ENCODE results near the gene LRRC25.
"Not testable (repeated sequence)": the region's sequence is repeated elsewhere in the genome, so short reads cannot be mapped to it uniquely, and the experiment has no call there.

Gene LRRC25

DNA sequence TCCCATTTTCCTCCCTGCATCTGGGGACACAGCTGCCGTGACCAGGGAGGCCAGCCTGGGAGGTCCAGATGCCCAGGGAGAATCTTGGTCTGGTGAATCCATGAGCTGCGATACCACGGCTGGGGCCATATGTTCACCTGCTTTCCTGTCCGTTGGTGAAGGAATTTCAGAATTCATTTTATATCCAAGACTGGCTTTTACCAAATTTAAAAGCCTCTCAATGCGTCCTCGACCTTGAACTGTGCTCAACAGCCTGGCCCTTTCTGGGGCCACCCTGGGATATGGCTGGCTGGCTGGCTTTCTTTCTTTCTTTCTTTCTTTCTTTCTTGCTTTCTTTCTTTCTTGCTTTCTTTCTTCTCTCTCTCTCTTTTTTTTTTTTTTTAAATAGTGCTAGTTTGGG lies 33.6 kb downstream of the LRRC25 start:
- no peak for TF ChIP-seq EZH2phosphoT487 (IDR thresholded peaks at IDR 0.05; ENCODE audit: low read depth)
- TF ChIP-seq, protein P1, sequence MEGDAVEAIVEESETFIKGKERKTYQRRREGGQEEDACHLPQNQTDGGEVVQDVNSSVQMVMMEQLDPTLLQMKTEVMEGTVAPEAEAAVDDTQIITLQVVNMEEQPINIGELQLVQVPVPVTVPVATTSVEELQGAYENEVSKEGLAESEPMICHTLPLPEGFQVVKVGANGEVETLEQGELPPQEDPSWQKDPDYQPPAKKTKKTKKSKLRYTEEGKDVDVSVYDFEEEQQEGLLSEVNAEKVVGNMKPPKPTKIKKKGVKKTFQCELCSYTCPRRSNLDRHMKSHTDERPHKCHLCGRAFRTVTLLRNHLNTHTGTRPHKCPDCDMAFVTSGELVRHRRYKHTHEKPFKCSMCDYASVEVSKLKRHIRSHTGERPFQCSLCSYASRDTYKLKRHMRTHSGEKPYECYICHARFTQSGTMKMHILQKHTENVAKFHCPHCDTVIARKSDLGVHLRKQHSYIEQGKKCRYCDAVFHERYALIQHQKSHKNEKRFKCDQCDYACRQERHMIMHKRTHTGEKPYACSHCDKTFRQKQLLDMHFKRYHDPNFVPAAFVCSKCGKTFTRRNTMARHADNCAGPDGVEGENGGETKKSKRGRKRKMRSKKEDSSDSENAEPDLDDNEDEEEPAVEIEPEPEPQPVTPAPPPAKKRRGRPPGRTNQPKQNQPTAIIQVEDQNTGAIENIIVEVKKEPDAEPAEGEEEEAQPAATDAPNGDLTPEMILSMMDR (IDR thresholded peaks at IDR 0.05; ENCODE audit: low read depth, low read length), result no peak
- Histone ChIP-seq H3K4me3 (ENCODE audit: low read length) (no peak overlapping the region), H3K27me3 (ENCODE audit: low read depth, low read length) (no peaks in the 10 kb centered on the region), H3K9ac (ENCODE audit: low read length) (no peak overlapping the region), H3K27ac (ENCODE audit: low read length) (no peak overlapping the region), H4K20me1 (ENCODE audit: insufficient read depth, low read length) (no peaks in the 10 kb centered on the region), H3K79me2 (ENCODE audit: low read length) (no peaks in the 10 kb centered on the region), H2AFZ (ENCODE audit: low read depth, low read length) (no peak overlapping the region), H3K36me3 (replicated peaks; ENCODE audit: low read depth, low read length) (peaks cover 6% of the 10 kb centered on the region), H3K4me1 (ENCODE audit: low read length) (peaks cover 25% of the 10 kb centered on the region), H3K4me2 (ENCODE audit: low read length) (no peak overlapping the region), H3K9me3 (ENCODE audit: insufficient read depth, low read length) (no peaks in the 10 kb centered on the region)

DNA sequence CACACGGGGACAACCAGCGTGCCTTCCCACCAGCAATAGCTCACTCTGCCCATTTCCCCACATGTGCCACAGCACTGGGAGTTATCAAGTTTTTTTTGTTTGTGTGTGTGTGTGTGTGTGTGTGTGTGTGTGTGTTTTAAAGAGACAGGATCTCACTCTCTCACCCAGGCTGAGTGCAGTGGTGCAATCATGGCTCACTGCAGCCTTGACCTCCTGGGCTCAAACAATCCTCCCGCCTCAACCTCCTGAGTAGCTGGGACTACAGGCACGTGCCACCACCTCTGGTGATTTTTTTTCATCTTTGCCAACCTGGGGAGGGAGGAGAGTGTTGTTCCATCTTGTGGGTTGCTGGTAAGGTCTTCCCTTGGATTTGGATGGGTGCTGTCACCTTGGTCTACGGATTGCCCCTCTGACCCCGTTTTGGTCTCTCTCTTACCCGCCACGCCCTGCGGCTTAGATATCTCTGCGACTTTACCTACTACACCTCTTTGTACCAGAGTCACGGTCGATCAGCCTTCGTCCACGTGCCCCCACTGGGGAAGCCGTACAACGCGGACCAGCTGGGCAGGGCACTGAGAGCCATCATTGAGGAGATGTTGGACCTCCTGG lies 34.4 kb downstream of the LRRC25 start:
- H3K9ac ChIP-seq (ENCODE audit: low read length), result no peak overlapping the region
- no peaks in the 10 kb centered on the region for H4K20me1 ChIP-seq (ENCODE audit: insufficient read depth, low read length)
- TF ChIP-seq, protein P1 (IDR thresholded peaks at IDR 0.05; ENCODE audit: low read depth, low read length), result no peak
- TF ChIP-seq EZH2phosphoT487 (IDR thresholded peaks at IDR 0.05; ENCODE audit: low read depth), result no peak
- no peak overlapping the region for H3K27ac ChIP-seq (ENCODE audit: low read length)
- H3K4me2 ChIP-seq (ENCODE audit: low read length), result no peak overlapping the region
- no peak overlapping the region for H2AFZ ChIP-seq (ENCODE audit: low read depth, low read length)
- peaks cover 6% of the 10 kb centered on the region for H3K36me3 ChIP-seq (replicated peaks; ENCODE audit: low read depth, low read length)
- peaks cover 25% of the 10 kb centered on the region for H3K4me1 ChIP-seq (ENCODE audit: low read length)
- no peak overlapping the region for H3K4me3 ChIP-seq (ENCODE audit: low read length)
- H3K9me3 ChIP-seq (ENCODE audit: insufficient read depth, low read length), result no peaks in the 10 kb centered on the region
- no peaks in the 10 kb centered on the region for H3K79me2 ChIP-seq (ENCODE audit: low read length)
- no peaks in the 10 kb centered on the region for H3K27me3 ChIP-seq (ENCODE audit: low read depth, low read length)

- H3K4me3 ChIP-seq (ENCODE audit: low read length), result no peak overlapping the region
- H3K9me3 ChIP-seq (ENCODE audit: insufficient read depth, low read length), result no peaks in the 10 kb centered on the region
- no peak overlapping the region for H2AFZ ChIP-seq (ENCODE audit: low read depth, low read length)
- H3K4me2 ChIP-seq (ENCODE audit: low read length), result no peak overlapping the region
- H3K36me3 ChIP-seq (replicated peaks; ENCODE audit: low read depth, low read length), result peaks cover 17% of the 10 kb centered on the region
- TF ChIP-seq EZH2phosphoT487 (IDR thresholded peaks at IDR 0.05; ENCODE audit: low read depth), result no peak
- TF ChIP-seq, protein P1 (IDR thresholded peaks at IDR 0.05; ENCODE audit: low read depth, low read length), result no peak
- H4K20me1 ChIP-seq (ENCODE audit: insufficient read depth, low read length), result no peaks in the 10 kb centered on the region
- H3K27me3 ChIP-seq (ENCODE audit: low read depth, low read length), result no peaks in the 10 kb centered on the region
- no peak overlapping the region for H3K27ac ChIP-seq (ENCODE audit: low read length)
- no peak overlapping the region for H3K9ac ChIP-seq (ENCODE audit: low read length)
- H3K4me1 ChIP-seq (ENCODE audit: low read length), result peaks cover 25% of the 10 kb centered on the region
- H3K79me2 ChIP-seq (ENCODE audit: low read length), result no peaks in the 10 kb centered on the region
Observed at GRCh38 chr19:18361646-18362045, 35.8 kb downstream of the LRRC25 start.

- peaks cover 14% of the 10 kb centered on the region for H3K36me3 ChIP-seq (replicated peaks; ENCODE audit: low read depth, low read length)
- no peaks in the 10 kb centered on the region for H3K4me1 ChIP-seq (ENCODE audit: low read length)
- H3K79me2 ChIP-seq (ENCODE audit: low read length), result no peaks in the 10 kb centered on the region
- no peaks in the 10 kb centered on the region for H3K27me3 ChIP-seq (ENCODE audit: low read depth, low read length)
- no peaks in the 10 kb centered on the region for H4K20me1 ChIP-seq (ENCODE audit: insufficient read depth, low read length)
- H3K9me3 ChIP-seq (ENCODE audit: insufficient read depth, low read length), result no peaks in the 10 kb centered on the region
- no peak overlapping the region for H2AFZ ChIP-seq (ENCODE audit: low read depth, low read length)
- no peak overlapping the region for H3K9ac ChIP-seq (ENCODE audit: low read length)
- no peak overlapping the region for H3K4me2 ChIP-seq (ENCODE audit: low read length)
- H3K27ac ChIP-seq (ENCODE audit: low read length), result no peak overlapping the region
- no peak for TF ChIP-seq EZH2phosphoT487 (IDR thresholded peaks at IDR 0.05; ENCODE audit: low read depth)
- TF ChIP-seq, protein P1 (IDR thresholded peaks at IDR 0.05; ENCODE audit: low read depth, low read length), result no peak
- H3K4me3 ChIP-seq (ENCODE audit: low read length), result no peak overlapping the region
Observed at GRCh38 chr19:18357041-18357440, 40.4 kb downstream of the LRRC25 start.

DNA sequence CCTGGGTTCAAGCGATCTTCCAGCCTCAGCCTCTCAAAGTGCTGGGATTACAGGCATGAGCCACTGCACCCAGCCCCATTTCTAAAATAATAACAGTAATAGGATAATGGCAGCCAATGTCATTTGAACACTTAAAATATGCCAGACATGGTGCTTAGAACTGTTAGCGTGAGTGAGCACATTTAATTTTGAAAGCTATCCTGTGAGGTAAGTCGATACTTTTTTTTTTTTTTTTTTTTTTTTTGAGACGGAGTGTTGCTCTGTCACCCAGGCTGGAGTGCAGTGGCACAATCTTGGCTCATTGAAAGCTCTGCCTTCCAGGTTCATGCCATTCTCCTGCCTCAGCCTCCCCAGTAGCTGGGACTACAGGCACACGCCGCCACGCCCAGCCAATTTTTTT lies 42.7 kb downstream of the LRRC25 start:
- H2AFZ ChIP-seq (ENCODE audit: low read depth, low read length); H3K4me1 ChIP-seq (ENCODE audit: low read length): not testable (repeated sequence)
- peaks cover 17% of the 10 kb centered on the region for H3K36me3 ChIP-seq (replicated peaks; ENCODE audit: low read depth, low read length)

More for the DNA sequence above, 42.7 kb downstream of the LRRC25 start:
- H3K4me3 ChIP-seq (ENCODE audit: low read length); H3K4me2 ChIP-seq (ENCODE audit: low read length); H3K9me3 ChIP-seq (ENCODE audit: insufficient read depth, low read length); H3K9ac ChIP-seq (ENCODE audit: low read length); H3K27ac ChIP-seq (ENCODE audit: low read length); H3K79me2 ChIP-seq (ENCODE audit: low read length); H4K20me1 ChIP-seq (ENCODE audit: insufficient read depth, low read length); H3K27me3 ChIP-seq (ENCODE audit: low read depth, low read length): not testable (repeated sequence)

All from OCI-LY3 (cell line).